Testis (tissue), 2 donors: Measurements from ENCODE around the gene METRNL.

Experiments used
- POLR2A ChIP-seq: fragments of 450-650 bp; IDR thresholded peaks from one replicate; pipeline ENCODE4 v1.6.1; 2017; ENCODE audit warnings: antibody characterized with exemption, mild to moderate bottlenecking, moderate library complexity
- TF ChIP-seq, protein P1 (sequence below), 3 experiments: fragments of 450-650 bp in 2 of 3; fragments of 200-600 bp in 1 of 3; sonication (generic) in 1 of 3; IDR thresholded peaks; one replicate each; pipeline ENCODE4 v1.5.1; 2016 to 2019; ENCODE audit warnings: antibody characterized with exemption in 3 of 3, mild to moderate bottlenecking in 2 of 3, moderate library complexity in 1 of 3

DNA sequence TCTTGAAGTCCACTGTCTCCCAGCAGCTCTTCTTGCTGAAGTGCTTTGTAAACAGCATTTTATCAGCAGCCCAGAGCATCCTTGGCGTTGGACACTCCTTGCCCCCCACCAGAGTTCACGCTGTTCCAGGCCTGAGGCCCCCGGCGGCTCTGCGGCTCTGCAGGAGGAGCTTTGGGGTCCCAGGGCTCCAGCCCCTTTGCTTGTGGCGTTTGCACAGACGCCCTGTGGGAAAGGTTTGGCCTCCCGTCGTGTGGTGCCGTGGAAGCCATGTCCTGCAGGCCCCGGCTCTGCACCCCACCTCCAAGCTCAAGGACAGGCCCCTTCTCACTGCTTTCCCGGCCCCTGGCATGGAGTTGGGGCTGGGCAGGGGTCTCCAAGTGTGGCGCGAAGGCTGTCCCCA, 14.1 kb downstream of the METRNL start:
- TF ChIP-seq, protein P1, sequence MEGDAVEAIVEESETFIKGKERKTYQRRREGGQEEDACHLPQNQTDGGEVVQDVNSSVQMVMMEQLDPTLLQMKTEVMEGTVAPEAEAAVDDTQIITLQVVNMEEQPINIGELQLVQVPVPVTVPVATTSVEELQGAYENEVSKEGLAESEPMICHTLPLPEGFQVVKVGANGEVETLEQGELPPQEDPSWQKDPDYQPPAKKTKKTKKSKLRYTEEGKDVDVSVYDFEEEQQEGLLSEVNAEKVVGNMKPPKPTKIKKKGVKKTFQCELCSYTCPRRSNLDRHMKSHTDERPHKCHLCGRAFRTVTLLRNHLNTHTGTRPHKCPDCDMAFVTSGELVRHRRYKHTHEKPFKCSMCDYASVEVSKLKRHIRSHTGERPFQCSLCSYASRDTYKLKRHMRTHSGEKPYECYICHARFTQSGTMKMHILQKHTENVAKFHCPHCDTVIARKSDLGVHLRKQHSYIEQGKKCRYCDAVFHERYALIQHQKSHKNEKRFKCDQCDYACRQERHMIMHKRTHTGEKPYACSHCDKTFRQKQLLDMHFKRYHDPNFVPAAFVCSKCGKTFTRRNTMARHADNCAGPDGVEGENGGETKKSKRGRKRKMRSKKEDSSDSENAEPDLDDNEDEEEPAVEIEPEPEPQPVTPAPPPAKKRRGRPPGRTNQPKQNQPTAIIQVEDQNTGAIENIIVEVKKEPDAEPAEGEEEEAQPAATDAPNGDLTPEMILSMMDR (IDR thresholded peaks at IDR 0.05), result no peak
- no peak for TF ChIP-seq POLR2A
